Stomach (tissue), 4 donors: ENCODE measurements around the gene PARD6G.

Source experiments
- CTCF ChIP-seq, 7 experiments: fragments of 450-650 bp in 4 of 7; fragments of 200-600 bp in 3 of 7; sonication (generic) in 3 of 7; IDR thresholded peaks; one replicate each; pipeline ENCODE4 v1.5.1; 2016 to 2019; ENCODE audit warnings: antibody characterized with exemption in 7 of 7, control low read depth in 2 of 7, mild to moderate bottlenecking in 1 of 7
- EP300 ChIP-seq: sonication (generic); formaldehyde crosslinking; IDR thresholded peaks from one replicate; pipeline ENCODE4 v1.6.1; 2017; ENCODE audit warnings: antibody characterized with exemption
- POLR2A ChIP-seq, 4 donors: fragments of 450-650 bp; IDR thresholded peaks; one replicate each; pipeline ENCODE4 v1.6.1; 2016; ENCODE audit warnings: antibody characterized with exemption in 4 of 4, control low read depth in 2 of 4, mild to moderate bottlenecking in 1 of 4, moderate library complexity in 1 of 4
- POLR2AphosphoS5 ChIP-seq, 3 donors: sonication (generic); formaldehyde crosslinking; IDR thresholded peaks; one replicate each; pipeline ENCODE4 v1.6.1; 2016; ENCODE audit warnings: antibody characterized with exemption in 3 of 3

- TF ChIP-seq CTCF (IDR thresholded peaks at IDR 0.05) (no peak), POLR2A (IDR thresholded peaks at IDR 0.05) (no peak), EP300 (no peak), POLR2AphosphoS5 (IDR thresholded peaks at IDR 0.05) (no peak)
Measured at GRCh38 chr18:80228051-80228848, 19.1 kb downstream of the PARD6G start.
